Right atrium auricular region (tissue), 2 donors: ENCODE measurements around the gene CRPPA. TPM values are rescaled to one million over a fixed set of nuclear protein-coding genes. Genes with fewer than 3 reads are reported as not detected.
"Not testable (repeated sequence)": the region's sequence is repeated elsewhere in the genome, so short reads cannot be mapped to it uniquely, and the experiment has no call there.

ENCODE experiments used
- DNase-seq: peaks from one replicate; pipeline ENCODE4 v3.0.0-alpha.2; 2019; ENCODE audit warnings: low spot score
- H3K27ac ChIP-seq, 2 donors: fragments of 200-600 bp; sonication (generic); 1 replicate in 1 of 2; 2 replicates in 1 of 2; pipeline ENCODE4 v1.5.1; 2016 to 2019
- H3K27me3 ChIP-seq, 2 donors: fragments of 200-600 bp; sonication (generic); one replicate each; pipeline versions ENCODE4 v1.5.1 to v1.6.0; 2017 to 2019
- H3K36me3 ChIP-seq: fragments of 200-600 bp; sonication (generic); one replicate; pipeline ENCODE4 v1.5.1; 2016
- H3K4me1 ChIP-seq, 2 donors: fragments of 200-600 bp; sonication (generic); one replicate each; pipeline versions ENCODE4 v1.5.1 to v1.6.0; 2017 to 2019
- H3K4me3 ChIP-seq, 2 donors: fragments of 200-600 bp; sonication (generic); 1 replicate in 1 of 2; 2 replicates in 1 of 2; pipeline ENCODE4 v1.5.1; 2017 to 2019; ENCODE audit warnings: mild to moderate bottlenecking in 1 of 2, moderate library complexity in 1 of 2
- H3K9me3 ChIP-seq, 2 donors: fragments of 200-600 bp; sonication (generic); one replicate each; pipeline ENCODE4 v1.5.1; 2019
- CTCF ChIP-seq, 2 donors: fragments of 200-600 bp; sonication (generic); IDR thresholded peaks; one replicate each; pipeline ENCODE4 v1.5.1; 2019; ENCODE audit warnings: antibody characterized with exemption in 2 of 2
- total RNA-seq, 2 donors: library from RNA; depleted of rRNA; stranded (reverse); fragments of >200 nt; gene quantifications; one replicate each; pipeline ENCODE4 v1.1.0, GENCODE V29; 2016

CRPPA gene
- total RNA-seq, 2 donors from 2014 or later = 2.2 to 8.0 TPM

GRCh38 chr7:16393862-16394422 is 27.4 kb downstream of the CRPPA start:
- Histone ChIP-seq H3K27ac (no peak overlapping the region), H3K4me3 (no peak overlapping the region), H3K4me1 (no peaks in the 10 kb centered on the region), H3K9me3 (peaks cover 0 to 6% of the 10 kb centered on the region in 2 donors), H3K36me3 (no peaks in the 10 kb centered on the region), H3K27me3 (no peaks in the 10 kb centered on the region)
- TF ChIP-seq CTCF (IDR thresholded peaks at IDR 0.05) = no peak
- no peak for DNase-seq

GRCh38 chr7:16392990-16393523 is 28.3 kb downstream of the CRPPA start:
- Histone ChIP-seq H3K27ac (no peak overlapping the region), H3K9me3 (peaks cover 0 to 6% of the 10 kb centered on the region in 2 donors), H3K27me3 (no peaks in the 10 kb centered on the region), H3K4me1 (no peaks in the 10 kb centered on the region), H3K36me3 (no peaks in the 10 kb centered on the region), H3K4me3 (no peak overlapping the region)
- no peak for DNase-seq
- TF ChIP-seq CTCF (IDR thresholded peaks at IDR 0.05) = no peak

GRCh38 chr7:16383786-16384185 is 37.6 kb downstream of the CRPPA start:
- H3K4me3 ChIP-seq, H3K4me1 ChIP-seq, DNase-seq, H3K36me3 ChIP-seq, H3K27me3 ChIP-seq, H3K27ac ChIP-seq, H3K9me3 ChIP-seq: not testable (repeated sequence)

- H3K27ac ChIP-seq, H3K27me3 ChIP-seq, DNase-seq, H3K36me3 ChIP-seq, H3K4me1 ChIP-seq, H3K4me3 ChIP-seq, H3K9me3 ChIP-seq: not testable (repeated sequence)
Observed at GRCh38 chr7:16383103-16383502, 38.2 kb downstream of the CRPPA start.

Other genes starting within 250 kb of the CRPPA start
- gene SOSTDC1, start 44.2 kb upstream of the CRPPA start, total RNA-seq = 1 to 10 TPM; 2.1 to 5.9 TPM
- not detected for gene LRRC72, start 105.3 kb upstream of the CRPPA start, total RNA-seq
- gene ANKMY2, start 224.2 kb upstream of the CRPPA start, total RNA-seq = 10 to 100 TPM; 20.8 to 33.7 TPM
- gene BZW2, start 224.6 kb upstream of the CRPPA start, total RNA-seq = 100 to 1,000 TPM; 206 to 292 TPM